ENCODE measurements around the gene LYPD6.

Gene LYPD6

GRCh38 chr2:149388120-149388816 is 57.9 kb downstream of the LYPD6 start:
- TF ChIP-seq EZH2 (IDR thresholded peaks at IDR 0.05; ENCODE audit: borderline replicate concordance, low read depth, low read length, severe bottlenecking) (no peak), CTCF (IDR thresholded peaks at IDR 0.05; ENCODE audit: borderline replicate concordance, extremely low read depth, low read length, poor library complexity, severe bottlenecking) (no peak)
- ATAC-seq (ENCODE audit: insufficient read depth, low read depth) (no peak), DNase-seq (no peak)
- no peaks in the 10 kb centered on the region for H3K4me1 ChIP-seq (ENCODE audit: insufficient read depth, low read length)
- H3K27ac ChIP-seq (ENCODE audit: low read length): no peak overlapping the region
- H3K79me2 ChIP-seq (ENCODE audit: insufficient read depth, low read length): no peaks in the 10 kb centered on the region
- no peaks in the 10 kb centered on the region for H3K9me3 ChIP-seq (ENCODE audit: insufficient read depth, low read length, severe bottlenecking)
- H4K20me1 ChIP-seq (ENCODE audit: insufficient read depth, low read length): no peaks in the 10 kb centered on the region
- H3K27me3 ChIP-seq (ENCODE audit: insufficient read depth, low read length, poor library complexity): no peaks in the 10 kb centered on the region
- no peak overlapping the region for H2AFZ ChIP-seq (ENCODE audit: low read depth, low read length)
- no peaks in the 10 kb centered on the region for H3K36me3 ChIP-seq (ENCODE audit: insufficient read depth, low read length)
- H3K9ac ChIP-seq (ENCODE audit: low read depth, low read length): no peak overlapping the region
- H3K4me3 ChIP-seq (ENCODE audit: low read depth in 1 of 2, low read length in 2 of 2): no peak overlapping the region
- H3K4me2 ChIP-seq (ENCODE audit: insufficient read depth, low read length): no peak overlapping the region

GRCh38 chr2:149389506-149390167 is 59.2 kb downstream of the LYPD6 start:
- ATAC-seq (ENCODE audit: insufficient read depth, low read depth): no peak
- Histone ChIP-seq H3K9me3 (ENCODE audit: insufficient read depth, low read length, severe bottlenecking) (no peaks in the 10 kb centered on the region), H4K20me1 (ENCODE audit: insufficient read depth, low read length) (no peaks in the 10 kb centered on the region), H3K27ac (ENCODE audit: low read length) (no peak overlapping the region), H2AFZ (ENCODE audit: low read depth, low read length) (no peak overlapping the region), H3K36me3 (ENCODE audit: insufficient read depth, low read length) (no peaks in the 10 kb centered on the region), H3K27me3 (ENCODE audit: insufficient read depth, low read length, poor library complexity) (no peaks in the 10 kb centered on the region), H3K4me2 (ENCODE audit: insufficient read depth, low read length) (no peak overlapping the region), H3K4me3 (ENCODE audit: low read depth in 1 of 2, low read length in 2 of 2) (no peak overlapping the region), H3K4me1 (ENCODE audit: insufficient read depth, low read length) (no peaks in the 10 kb centered on the region), H3K9ac (ENCODE audit: low read depth, low read length) (no peak overlapping the region), H3K79me2 (ENCODE audit: insufficient read depth, low read length) (no peaks in the 10 kb centered on the region)
- no peak for TF ChIP-seq EZH2 (IDR thresholded peaks at IDR 0.05; ENCODE audit: borderline replicate concordance, low read depth, low read length, severe bottlenecking)
- no peak for TF ChIP-seq CTCF (IDR thresholded peaks at IDR 0.05; ENCODE audit: borderline replicate concordance, extremely low read depth, low read length, poor library complexity, severe bottlenecking)
- DNase-seq: no peak

GRCh38 chr2:149393614-149394013 is 63.2 kb downstream of the LYPD6 start:
- no peak overlapping the region for H3K27ac ChIP-seq (ENCODE audit: low read length)
- no peak overlapping the region for H3K9ac ChIP-seq (ENCODE audit: low read depth, low read length)
- no peaks in the 10 kb centered on the region for H3K9me3 ChIP-seq (ENCODE audit: insufficient read depth, low read length, severe bottlenecking)
- H3K27me3 ChIP-seq (ENCODE audit: insufficient read depth, low read length, poor library complexity): no peaks in the 10 kb centered on the region
- H3K4me1 ChIP-seq (ENCODE audit: insufficient read depth, low read length): no peaks in the 10 kb centered on the region
- no peaks in the 10 kb centered on the region for H4K20me1 ChIP-seq (ENCODE audit: insufficient read depth, low read length)
- DNase-seq (no peak), ATAC-seq (ENCODE audit: insufficient read depth, low read depth) (no peak)
- H3K36me3 ChIP-seq (ENCODE audit: insufficient read depth, low read length): no peaks in the 10 kb centered on the region
- H3K79me2 ChIP-seq (ENCODE audit: insufficient read depth, low read length): no peaks in the 10 kb centered on the region
- H3K4me2 ChIP-seq (ENCODE audit: insufficient read depth, low read length): no peak overlapping the region
- no peak overlapping the region for H2AFZ ChIP-seq (ENCODE audit: low read depth, low read length)
- no peak for TF ChIP-seq CTCF (IDR thresholded peaks at IDR 0.05; ENCODE audit: borderline replicate concordance, extremely low read depth, low read length, poor library complexity, severe bottlenecking)
- no peak overlapping the region for H3K4me3 ChIP-seq (ENCODE audit: low read depth in 1 of 2, low read length in 2 of 2)
